GM12892 (cell line): ENCODE measurements around the gene KIAA0753.

Experiments
- POLR2A ChIP-seq: IDR thresholded peaks from 2 replicates; pipeline ENCODE4 v1.6.1; 2011; ENCODE audit warnings: low read depth, low read length, control low read depth
- POLR2AphosphoS5 ChIP-seq: IDR thresholded peaks from 2 replicates; pipeline ENCODE4 v1.6.1; 2011; ENCODE audit warnings: low read depth, low read length, control low read depth
- TAF1 ChIP-seq: IDR thresholded peaks from 2 replicates; pipeline ENCODE4 v1.6.1; 2011; ENCODE audit warnings: low read depth, mild to moderate bottlenecking, control low read depth, low read length, borderline replicate concordance

- TF ChIP-seq POLR2A (no peak), POLR2AphosphoS5 (no peak), TAF1 (no peak)
These were observed 103.9 kb downstream of the KIAA0753 start for GRCh38 chr17:6536566-6537065.
